Nucleus accumbens (tissue), 56 donors: ENCODE measurements around the gene TMPRSS6.

ENCODE experiments used
- DNase-seq, 56 donors: peaks; one replicate each; lab custom pipeline; 2025; lab: John Stamatoyannopoulos, UW

TMPRSS6 gene

DNA sequence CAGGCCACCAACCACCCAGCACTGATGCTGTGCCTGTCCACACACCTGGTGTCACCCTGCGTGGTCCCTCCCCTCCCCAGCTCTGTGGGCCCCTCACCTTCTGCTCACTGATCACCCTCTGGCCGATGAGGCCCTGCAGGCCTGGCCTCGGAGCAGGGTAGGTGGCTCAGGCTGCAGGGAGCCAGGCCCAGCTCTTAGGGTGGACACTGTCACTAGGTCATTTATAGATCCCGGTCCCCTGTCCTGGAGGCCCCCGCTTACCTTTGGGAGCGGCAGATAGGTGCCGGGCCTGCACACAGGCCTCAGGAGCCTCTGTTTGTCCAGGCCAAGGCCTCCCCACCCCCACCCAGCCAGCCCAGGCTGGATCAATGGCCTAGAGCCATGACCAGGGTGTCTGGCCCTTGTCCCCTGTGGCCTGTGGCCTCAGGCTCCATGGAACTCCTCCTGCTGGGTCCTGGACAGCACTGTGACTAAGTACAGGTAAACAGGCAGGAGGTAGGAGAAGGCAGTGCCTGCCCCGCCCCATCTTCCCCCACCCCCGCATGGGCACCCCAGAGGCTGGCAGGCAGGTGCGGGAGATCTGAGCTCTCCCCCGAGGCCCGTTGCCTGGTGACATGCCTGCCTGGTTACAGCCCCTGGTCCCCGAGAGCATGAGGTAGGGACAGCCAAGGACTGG lies at the start of gene TMPRSS6:
TSS of gene TMPRSS6 (minus strand) at position 472 of the 676 bp plus-strand sequence. CDS start 6,296 bp downstream, outside the sequence.
- no peak for DNase-seq

DNA sequence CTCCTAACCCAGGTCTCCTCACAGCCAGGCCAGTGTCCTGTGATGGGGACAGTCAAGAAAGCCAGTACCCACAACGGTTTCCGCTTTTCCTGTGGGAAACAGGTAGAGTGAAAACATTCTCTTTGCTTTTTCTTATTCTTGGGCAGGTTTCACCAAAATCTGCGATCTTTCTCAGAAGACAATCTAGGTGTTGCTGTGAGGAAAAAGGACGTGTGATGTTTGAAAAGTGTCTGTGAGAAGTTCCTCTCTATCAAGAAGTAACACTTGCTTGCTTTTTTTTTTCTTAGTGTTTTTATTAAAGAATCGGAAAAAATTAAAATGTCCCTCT lies 49.4 kb upstream of the TMPRSS6 start:
- DNase-seq, result no peak

DNA sequence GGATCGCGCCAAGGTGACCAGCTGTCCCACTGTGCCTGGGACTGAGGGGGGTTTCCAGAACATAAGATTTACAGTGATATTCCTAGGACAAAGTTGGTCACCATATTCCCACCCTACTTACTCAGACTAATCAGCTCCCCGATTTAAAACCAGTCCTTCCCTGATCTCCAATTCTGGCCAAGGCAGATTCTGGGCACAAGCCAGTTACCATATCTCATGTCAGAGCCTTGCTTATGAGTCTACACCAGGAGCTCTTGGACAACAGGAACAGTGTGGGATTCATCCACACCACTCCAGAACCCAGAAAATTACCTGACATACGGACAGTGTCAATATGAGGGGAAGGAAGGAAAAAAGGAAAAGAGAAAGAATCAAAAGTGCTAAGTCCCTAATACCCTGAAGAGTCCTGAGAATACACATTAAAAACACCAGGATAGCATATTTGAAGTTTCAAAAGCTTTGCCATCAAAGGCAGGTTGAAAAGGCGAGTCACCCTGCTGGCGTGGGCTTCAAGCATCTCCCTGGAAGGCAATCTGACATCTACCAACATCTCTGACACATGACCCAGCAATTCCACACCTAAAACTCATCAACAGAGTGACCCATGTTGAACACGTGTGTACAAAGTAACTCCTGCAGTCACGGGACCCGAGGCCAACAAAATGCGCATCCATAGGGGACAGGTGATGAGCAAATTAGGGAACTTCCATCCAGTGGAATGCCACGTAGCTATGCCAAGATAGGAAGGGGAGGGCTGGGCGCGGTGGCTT lies 48.2 kb upstream of the TMPRSS6 start:
- no peak for DNase-seq

- no peak for DNase-seq
Measured at GRCh38 chr22:37156686-37157435, 47.3 kb upstream of the TMPRSS6 start.

DNA sequence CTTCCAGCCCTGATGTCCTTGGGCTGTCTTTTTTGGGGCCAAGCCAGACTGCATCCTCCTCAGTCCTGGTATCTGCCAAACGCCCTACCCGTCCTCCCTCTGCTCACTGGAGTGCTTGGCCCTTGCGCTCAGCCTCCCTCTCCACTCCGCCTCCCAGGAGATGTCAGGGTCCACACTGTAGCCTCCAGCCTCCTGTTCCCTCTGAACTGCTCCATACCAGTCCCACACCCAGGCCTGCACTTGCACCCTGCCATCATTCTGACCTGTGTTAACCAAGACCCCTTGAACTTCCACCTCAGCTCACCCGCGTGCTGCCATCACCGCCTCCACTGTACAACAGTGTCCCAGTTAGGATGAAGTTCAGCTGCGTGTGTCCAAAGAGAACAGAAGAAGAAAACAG lies 46.5 kb upstream of the TMPRSS6 start:
- no peak for DNase-seq

- DNase-seq, result no peak
Measured at GRCh38 chr22:37154925-37155712, 45.6 kb upstream of the TMPRSS6 start.

GRCh38 chr22:37153901-37154300 lies 44.4 kb upstream of the TMPRSS6 start:
- DNase-seq, result no peak

GRCh38 chr22:37151401-37151800 lies 41.9 kb upstream of the TMPRSS6 start:
- DNase-seq, result no peak

DNA sequence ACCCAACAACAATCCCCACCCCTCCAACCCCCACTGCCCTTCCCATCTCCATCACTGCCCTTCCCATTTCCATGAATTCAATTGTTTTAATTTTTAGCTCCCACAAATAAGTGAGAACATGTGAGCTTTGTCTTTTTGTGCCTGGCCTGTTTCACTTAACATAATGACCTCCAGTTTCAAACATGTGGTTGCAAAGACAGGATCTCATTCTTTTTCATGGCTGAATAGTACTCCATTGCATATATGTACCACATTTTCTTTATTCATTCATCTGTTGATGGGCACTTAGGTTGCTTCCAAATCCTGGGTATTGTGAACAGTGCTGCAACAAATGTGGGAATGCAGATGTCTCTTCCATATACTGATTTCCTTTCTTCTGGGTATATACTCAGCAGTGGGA lies 41.2 kb upstream of the TMPRSS6 start:
- DNase-seq, result no peak

DNA sequence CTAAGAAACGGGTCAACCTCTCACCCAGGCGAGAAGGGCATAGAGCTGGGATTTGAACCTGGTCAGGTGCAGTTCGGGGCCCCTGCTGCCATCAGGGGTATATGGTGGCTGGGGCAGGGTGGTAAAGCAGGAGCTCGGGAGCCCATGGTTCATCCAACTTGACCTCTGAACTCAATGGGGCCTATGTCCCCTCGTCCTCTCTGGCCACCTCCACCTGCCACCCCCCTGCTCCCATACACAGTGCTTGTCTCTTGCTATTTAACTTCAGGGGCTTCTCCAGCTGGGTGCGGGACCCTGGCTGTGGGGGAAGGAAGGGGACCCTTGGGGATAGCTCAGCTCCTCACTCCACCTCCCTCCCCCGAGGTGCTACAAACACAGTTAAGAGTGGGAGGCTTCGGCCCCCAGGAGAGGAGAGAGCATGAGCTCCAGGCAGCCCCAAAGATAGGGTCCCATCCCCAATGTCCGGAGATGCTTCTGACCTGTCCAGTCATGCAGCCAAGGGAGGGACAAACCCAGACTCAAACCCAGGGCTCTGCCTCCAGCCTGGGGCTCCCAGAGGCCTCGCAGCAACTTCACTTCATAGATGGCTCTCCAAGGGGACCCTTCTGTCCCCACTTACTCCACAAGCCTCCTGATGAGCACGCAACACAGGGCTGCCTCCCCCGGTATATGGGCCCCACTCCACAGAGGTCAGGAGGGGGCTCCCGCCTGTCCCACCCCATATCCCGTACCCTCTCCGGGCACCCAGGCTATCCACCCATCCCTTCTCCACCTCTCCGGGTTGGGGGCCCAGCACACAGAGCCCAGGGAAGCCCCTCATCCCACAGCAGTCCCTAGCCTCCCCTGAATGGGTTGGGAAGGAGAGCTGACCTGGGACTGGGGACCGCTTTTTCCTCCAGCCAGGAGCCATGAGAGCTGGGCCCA lies 39.5 kb upstream of the TMPRSS6 start:
- DNase-seq, result no peak

DNA sequence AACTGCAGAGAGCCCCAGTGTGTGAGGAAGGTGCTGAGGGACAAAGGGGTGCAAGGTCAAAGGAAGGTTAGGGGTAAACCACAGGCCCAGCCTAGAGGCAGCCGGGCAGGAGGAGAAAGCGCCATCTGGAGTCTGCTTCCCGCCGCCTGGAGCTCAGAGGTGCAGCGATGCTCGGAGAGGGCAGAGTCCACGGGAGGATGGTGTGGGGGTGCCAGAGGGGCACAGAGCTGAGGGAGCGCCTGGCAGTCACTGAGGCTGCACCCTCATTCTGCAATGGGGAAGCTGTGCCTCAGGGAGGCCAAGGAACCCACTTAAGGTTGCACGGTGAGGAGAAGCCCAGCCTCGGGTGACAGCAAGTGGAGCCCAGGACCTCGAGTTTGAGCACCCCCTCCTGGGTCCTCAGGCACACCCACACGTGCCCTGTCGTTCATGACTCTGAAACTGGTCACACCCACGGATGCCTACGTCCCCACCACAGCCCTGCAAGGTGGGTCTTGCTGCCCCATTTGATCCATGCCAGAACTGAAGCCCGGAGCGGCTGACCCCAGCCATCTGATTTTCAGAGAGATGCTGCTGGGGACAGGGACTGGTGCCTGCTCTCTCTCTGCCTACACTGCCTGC lies 38.6 kb upstream of the TMPRSS6 start:
- DNase-seq, result no peak

DNA sequence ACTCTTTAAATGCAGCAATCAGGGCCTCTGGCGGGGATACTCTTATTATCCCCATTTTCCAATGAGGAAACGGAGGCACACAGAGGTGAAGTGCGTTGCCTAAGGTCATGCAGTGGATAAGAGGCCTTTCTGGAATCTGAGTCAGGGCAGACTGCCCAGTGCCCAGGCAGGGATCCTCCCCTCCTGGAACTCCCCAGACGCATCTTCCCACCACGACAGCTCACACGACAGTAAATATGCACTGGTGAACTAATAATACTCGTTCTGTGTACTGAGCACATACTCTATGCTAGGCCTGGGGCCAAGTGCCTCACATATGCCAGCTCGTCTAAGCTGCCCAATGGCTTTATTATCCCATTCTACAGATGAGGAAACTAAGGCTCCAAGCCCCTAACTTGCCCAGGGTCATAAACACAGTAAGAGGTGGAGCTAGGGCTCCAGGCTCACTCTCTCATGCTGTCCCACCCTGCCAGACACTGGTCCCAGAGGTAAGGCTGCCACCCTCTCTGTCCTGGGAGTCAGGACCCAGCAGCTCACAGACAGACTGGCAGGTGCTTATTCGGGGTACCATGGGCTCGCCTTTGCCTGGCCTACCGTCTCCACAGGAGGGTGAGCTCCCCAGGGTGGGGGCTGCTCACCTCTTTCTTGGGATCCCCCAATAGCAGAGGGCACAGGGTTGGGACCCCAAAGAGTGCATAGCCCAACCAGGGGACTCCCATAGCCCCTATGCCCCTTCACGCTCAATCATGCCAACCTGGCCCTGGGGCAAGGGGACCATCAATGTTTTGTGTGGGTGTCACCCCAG lies 37.9 kb upstream of the TMPRSS6 start:
- no peak for DNase-seq

DNA sequence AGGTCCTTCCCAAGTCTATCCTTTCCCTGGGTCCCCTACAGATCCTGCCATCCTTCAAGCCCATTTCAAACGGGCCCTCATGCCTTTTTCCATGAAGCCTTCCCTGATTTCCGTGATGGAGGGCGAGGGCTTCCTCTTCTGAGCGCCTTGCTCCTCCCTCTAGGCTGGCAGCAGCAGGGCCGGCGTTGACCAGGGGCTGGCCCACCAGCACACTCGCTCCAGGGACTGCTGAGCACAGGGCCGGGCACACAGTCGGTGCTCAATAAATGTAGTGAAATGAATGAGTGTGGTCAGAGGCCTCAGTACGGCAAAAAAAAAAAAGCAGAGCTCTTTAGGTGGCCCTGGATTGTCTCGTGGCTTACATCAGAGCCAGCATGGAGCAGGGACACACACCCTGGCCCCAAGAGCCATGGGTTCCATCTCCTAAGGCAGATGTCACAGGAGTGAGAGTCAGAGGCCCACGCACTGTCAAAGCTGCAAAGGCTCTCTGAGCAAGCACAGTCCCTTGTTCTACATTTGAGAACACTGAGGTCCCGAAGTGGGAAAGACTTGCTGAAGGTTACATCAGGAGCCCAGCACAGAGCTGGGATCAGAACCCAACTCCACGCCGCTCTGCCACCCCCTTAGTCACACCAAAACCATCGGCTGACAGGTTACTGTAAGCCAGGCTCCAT lies 37.1 kb upstream of the TMPRSS6 start:
- DNase-seq, result no peak

DNA sequence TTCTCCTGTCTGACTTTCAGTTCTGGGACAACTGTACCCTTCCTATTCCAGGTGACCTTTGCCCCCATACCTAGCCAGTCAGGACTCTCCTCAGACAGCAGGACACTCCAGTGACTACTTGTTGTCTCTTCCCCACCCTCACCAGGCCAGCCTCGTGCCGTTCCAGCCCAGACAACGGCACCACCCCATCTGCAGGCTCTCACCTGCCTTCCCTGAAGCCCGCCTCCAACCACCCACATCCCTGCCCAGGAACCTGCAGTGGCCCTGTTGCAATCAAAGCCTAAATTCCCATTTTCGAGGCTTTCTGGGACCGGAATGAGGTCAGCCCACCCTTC lies 36.5 kb upstream of the TMPRSS6 start:
- no peak for DNase-seq

DNA sequence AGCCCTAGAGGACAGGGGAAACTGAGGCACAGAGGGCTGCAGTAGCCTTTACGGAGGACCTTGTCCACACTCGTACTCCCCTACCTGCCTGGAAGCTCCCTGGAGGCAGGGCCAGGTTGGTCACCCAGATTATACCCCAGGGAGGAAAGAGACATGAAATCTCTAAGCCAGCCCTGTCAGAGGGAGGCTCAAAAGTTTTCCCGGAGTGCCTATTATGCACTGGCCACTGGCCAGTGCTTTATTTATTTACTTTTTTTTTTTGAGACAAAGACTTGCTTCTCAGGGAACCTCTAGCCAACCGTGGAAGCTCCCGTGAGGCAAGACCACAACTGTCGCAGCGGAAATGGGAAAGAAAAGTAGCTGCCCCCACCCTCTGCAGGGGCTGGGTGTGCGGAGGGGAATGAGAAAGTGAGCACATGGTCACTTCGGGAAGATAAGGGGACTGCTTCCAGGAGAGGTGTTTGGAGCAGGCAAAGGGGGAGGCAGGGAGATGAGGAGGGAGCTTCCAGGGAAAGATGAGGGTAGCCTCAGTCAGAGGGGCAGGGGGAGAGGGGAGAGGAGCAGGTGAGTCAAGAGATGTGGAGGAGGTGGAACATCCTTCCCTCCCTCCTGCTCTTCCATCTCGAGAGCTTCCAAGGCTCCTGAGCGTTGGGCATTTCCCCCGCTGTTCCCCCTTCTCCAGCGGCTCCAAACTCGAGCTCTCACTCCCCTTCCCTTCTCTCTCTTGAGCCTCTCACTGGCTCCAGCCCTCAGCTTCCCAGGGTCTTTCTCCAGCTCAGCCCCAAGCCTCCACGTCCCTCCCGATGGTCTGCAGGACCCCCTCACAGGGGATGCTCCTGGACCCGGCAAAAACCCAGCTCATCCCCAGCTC lies 35.9 kb upstream of the TMPRSS6 start:
- no peak for DNase-seq

DNA sequence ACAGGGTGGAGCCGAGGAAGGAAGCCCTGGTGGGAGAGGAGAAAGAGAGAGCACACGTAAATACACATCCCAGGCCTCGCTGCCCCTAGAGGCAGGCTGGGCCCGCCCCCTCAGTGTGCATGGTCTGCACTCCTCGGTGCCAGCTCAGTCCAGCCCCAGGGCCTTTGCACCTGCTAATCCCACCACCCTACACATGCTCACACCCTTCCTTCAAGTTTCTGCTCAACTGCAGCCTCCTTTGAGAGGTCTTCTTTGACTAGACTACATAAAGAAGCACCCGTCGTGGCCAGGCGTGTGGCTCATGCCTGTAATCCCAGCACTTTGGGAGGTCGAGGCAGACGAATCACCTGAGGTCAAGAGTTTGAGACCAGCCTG lies 34.7 kb upstream of the TMPRSS6 start:
- DNase-seq, result no peak

DNA sequence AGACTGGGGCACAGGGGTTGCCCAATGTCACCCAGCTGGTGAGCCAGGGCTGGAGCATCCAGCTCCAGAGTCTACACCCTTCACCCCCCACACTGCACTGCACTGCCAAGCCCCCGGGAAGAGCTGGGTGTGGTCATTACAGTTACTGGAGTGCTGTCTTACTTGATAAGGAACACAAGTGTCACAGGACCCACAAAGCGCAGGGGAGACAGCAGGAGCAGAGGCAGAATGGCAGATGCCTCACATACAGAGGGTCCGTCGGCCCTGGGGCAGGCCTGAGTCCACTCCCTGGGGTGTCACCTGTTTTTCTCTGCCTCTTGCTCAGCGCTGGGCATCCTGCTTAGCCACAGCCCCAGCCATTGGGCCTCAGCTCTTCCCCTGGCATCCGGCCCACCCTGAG lies 32.5 kb upstream of the TMPRSS6 start:
- no peak for DNase-seq
